Spleen (tissue), 11 donors: ENCODE results near the gene LST1. TPM values are rescaled to one million over a fixed set of nuclear protein-coding genes. Genes with fewer than 3 reads are reported as not detected.

Experiments used
- DNase-seq: peaks from one replicate; pipeline ENCODE4 v3.0.0-alpha.2; 2020
- H3K27ac ChIP-seq, 8 donors: fragments of 200-600 bp; sonication (generic) in 7 of 8; 1 replicate in 4 of 8; 2 replicates in 4 of 8; pipeline versions ENCODE4 v1.5.0 to v1.8.0; 2016 to 2021; ENCODE audit warnings: inconsistent platforms in 4 of 8, mild to moderate bottlenecking in 4 of 8, moderate library complexity in 1 of 8
- H3K27me3 ChIP-seq, 7 donors: fragments of 200-600 bp; sonication (generic) in 6 of 7; replicated peaks in 1 of 7; 1 replicate in 4 of 7; 2 replicates in 3 of 7; pipeline versions ENCODE4 v1.5.0 to v1.8.0; 2016 to 2021; ENCODE audit warnings: inconsistent platforms in 3 of 7, mild to moderate bottlenecking in 1 of 7
- H3K36me3 ChIP-seq, 6 donors: fragments of 200-600 bp; sonication (generic) in 5 of 6; 1 replicate in 4 of 6; 2 replicates in 2 of 6; pipeline versions ENCODE4 v1.5.0 to v1.8.0; 2016 to 2021; ENCODE audit warnings: inconsistent platforms in 2 of 6
- H3K4me1 ChIP-seq, 6 donors: fragments of 200-600 bp; sonication (generic) in 5 of 6; 1 replicate in 3 of 6; 2 replicates in 3 of 6; pipeline versions ENCODE4 v1.5.0 to v1.8.0; 2016 to 2021; ENCODE audit warnings: inconsistent platforms in 3 of 6
- H3K4me3 ChIP-seq, 8 donors: fragments of 200-600 bp; sonication (generic) in 7 of 8; 1 replicate in 4 of 8; 2 replicates in 4 of 8; pipeline versions ENCODE4 v1.5.0 to v1.8.0; 2016 to 2021; ENCODE audit warnings: inconsistent platforms in 4 of 8, mild to moderate bottlenecking in 4 of 8, moderate library complexity in 2 of 8
- H3K9me3 ChIP-seq, 8 donors: fragments of 200-600 bp; sonication (generic) in 7 of 8; 1 replicate in 4 of 8; 2 replicates in 4 of 8; pipeline versions ENCODE4 v1.5.0 to v1.8.0; 2016 to 2021; ENCODE audit warnings: inconsistent platforms in 4 of 8
- CTCF ChIP-seq, 11 experiments: fragments of 200-600 bp in 7 of 11; fragments of 450-650 bp in 4 of 11; sonication (generic) in 4 of 11; IDR thresholded peaks in 8 of 11; conservative IDR thresholded peaks in 3 of 11; 1 replicate in 7 of 11; 2 replicates in 4 of 11; pipeline versions ENCODE4 v1.4.0 to v1.8.0; 2016 to 2021; ENCODE audit warnings: antibody characterized with exemption in 11 of 11, inconsistent platforms in 4 of 11, mild to moderate bottlenecking in 1 of 11
- POLR2A ChIP-seq, 3 donors: fragments of 450-650 bp; IDR thresholded peaks; one replicate each; pipeline ENCODE4 v1.5.1; 2017; ENCODE audit warnings: antibody characterized with exemption in 3 of 3, mild to moderate bottlenecking in 1 of 3
- POLR2AphosphoS5 ChIP-seq, 3 donors: sonication (generic); formaldehyde crosslinking; IDR thresholded peaks; one replicate each; pipeline ENCODE4 v1.5.1; 2017; ENCODE audit warnings: antibody characterized with exemption in 3 of 3
- WGBS, 5 donors: extraction: QIAGEN DNeasy Blood & Tissue Kit in 3 of 5; methylation state at CpG; one replicate each; pipeline versions ENCODE4 v1.1.5 to v1.1.7; 2013 to 2018; 5-methylcytosine and 5-hydroxymethylcytosine counted together
- intact Hi-C: fragments of 100-400 bp; cut with DNase I; formaldehyde crosslinking; loops from one replicate; pipeline ENCODE4 v1.15.0; 2023; ENCODE audit warnings: low total_unique reads
- polyA plus RNA-seq, 3 donors: library from polyadenylated mRNA; stranded (reverse); fragments of 200-250 nt; gene quantifications; one replicate each; pipeline ENCODE4 v1.2.1, GENCODE V29; 2013
- total RNA-seq, 7 donors: library from RNA; depleted of rRNA in 3 of 7; stranded (reverse); fragments of >200 nt in 3 of 7; fragmentation: NEBNext Ultra II Directional in 4 of 7; extraction: Animal tissue kit (Norgen Biotek cat#: 25700) in 4 of 7; gene quantifications; one replicate each; pipeline versions ENCODE4 v1.1.0 to v1.2.1, GENCODE V29; 2016 to 2021
- donor health status: healthy with polysubstance abuse.
- donor health status: DM: no; HTN: no; CAD: no; lungs with moderate emphysema.
- donor health status: DM: no; HTN: no; CAD: no.
- donor health status: Bipolar disorder and iron deficiency.
- donor health status: healthy.
- donor health status: DM: no; HTN: no; CAD: no.
- donor health status: DM: yes; HTN: yes; CAD: no.

Gene LST1
- total and polyA plus RNA-seq, 10 donors, result 128 to 268 (median 208) TPM

- Histone ChIP-seq H3K27me3 (no peaks in the 10 kb centered on the region), H3K4me3 (peak overlapping the region in 5 of 8 donors; percentile 60 to 97 (median 65)), H3K9me3 (no peaks in the 10 kb centered on the region), H3K36me3 (peaks cover 0 to 22% (median 1%) of the 10 kb centered on the region in 6 donors), H3K27ac (peak overlapping the region; percentile 75 to 98 (median 86)), H3K4me1 (peaks cover 39 to 100% (median 83%) of the 10 kb centered on the region in 6 donors)
- TF ChIP-seq CTCF (IDR thresholded peaks at IDR 0.05 in 8 of 11, conservative IDR thresholded peaks at IDR 0.05 in 3 of 11) (no peak), POLR2A (IDR thresholded peaks at IDR 0.05) (no peak), POLR2AphosphoS5 (IDR thresholded peaks at IDR 0.05) (no peak)
- no peak for DNase-seq
- 60 to 79% (median 73%) methylated on average over 14 of the region's 14 CpGs for WGBS, 5 donors
- intact Hi-C loops, result no loop called here
Observed at GRCh38 chr6:31574106-31575061, 11.7 kb upstream of the LST1 start.

- Histone ChIP-seq H3K4me3 (peak within 1 kb of the TSS; percentile 58 to 97 (median 64)), H3K27me3 (no peaks in the 10 kb centered on the region), H3K4me1 (peaks cover 37 to 100% (median 84%) of the 10 kb centered on the region in 6 donors), H3K27ac (peak within 1 kb of the TSS; percentile 75 to 98 (median 86)), H3K36me3 (peaks cover 0 to 22% (median 1%) of the 10 kb centered on the region in 6 donors), H3K9me3 (no peaks in the 10 kb centered on the region)
- DNase-seq, result peak; percentile 89
- intact Hi-C loops, result no loop called here
- TF ChIP-seq POLR2AphosphoS5 (IDR thresholded peaks at IDR 0.05) (peak; percentile 71 to 100 (median 92)), CTCF (IDR thresholded peaks at IDR 0.05 in 8 of 11, conservative IDR thresholded peaks at IDR 0.05 in 3 of 11) (no peak), POLR2A (IDR thresholded peaks at IDR 0.05) (peak; percentile 60 to 95 (median 93))
- 12 to 35% (median 19%) methylated on average over 13 to 19 of the region's 19 CpGs for WGBS, 5 donors
Observed at GRCh38 chr6:31575335-31575901, 10.7 kb upstream of the LST1 start, which contains the start of gene TNF. Gene TNF, plus strand, starts transcription at chr6:31575565. Its CDS starts 177 bp downstream, at chr6:31575742.

- Histone ChIP-seq H3K9me3 (no peaks in the 10 kb centered on the region), H3K36me3 (peaks cover 0 to 22% (median 1%) of the 10 kb centered on the region in 6 donors), H3K4me1 (peaks cover 35 to 97% (median 84%) of the 10 kb centered on the region in 6 donors), H3K4me3 (peak overlapping the region; percentile 58 to 97 (median 64)), H3K27me3 (no peaks in the 10 kb centered on the region), H3K27ac (peak overlapping the region; percentile 75 to 98 (median 86))
- no peak for DNase-seq
- intact Hi-C loops, result no loop called here
- TF ChIP-seq POLR2A (IDR thresholded peaks at IDR 0.05), result no peak
- no peak for TF ChIP-seq POLR2AphosphoS5 (IDR thresholded peaks at IDR 0.05)
- TF ChIP-seq CTCF (IDR thresholded peaks at IDR 0.05 in 8 of 11, conservative IDR thresholded peaks at IDR 0.05 in 3 of 11), result no peak
- 40 to 56% (median 52%) methylated on average over 8 of the region's 8 CpGs for WGBS, 5 donors
Observed at GRCh38 chr6:31575952-31576685, 10.0 kb upstream of the LST1 start.
